GM19324 (cell line): ENCODE measurements around the gene MUC6.

ENCODE experiments used
- ATAC-seq: cut with Tn5 transposase; IDR thresholded peaks from one replicate; pipeline ENCODE4 v1.9.1; 2021; ENCODE audit warnings: mild to moderate bottlenecking, moderate library complexity; ENCODE audit not compliant: unreplicated experiment, low FRiP score

The MUC6 gene

GRCh38 chr11:1037506-1038055, 1.1 kb upstream of the MUC6 start:
- no peak for ATAC-seq

- no peak for ATAC-seq
These were observed 413 bp upstream of the MUC6 start for GRCh38 chr11:1036931-1037330.

- ATAC-seq, result no peak
These were observed 788 bp downstream of the MUC6 start for GRCh38 chr11:1035577-1036283.

- no peak for ATAC-seq
These were observed 1.8 kb downstream of the MUC6 start for GRCh38 chr11:1034456-1035295.

- no peak for ATAC-seq
These were observed 2.5 kb downstream of the MUC6 start for GRCh38 chr11:1034001-1034400.

- no peak for ATAC-seq
These were observed 3.3 kb downstream of the MUC6 start for GRCh38 chr11:1033016-1033798.

- ATAC-seq, result no peak
These were observed 4.1 kb downstream of the MUC6 start for GRCh38 chr11:1032310-1032891.

- no peak for ATAC-seq
These were observed 5.2 kb downstream of the MUC6 start for GRCh38 chr11:1031121-1031899.

- no peak for ATAC-seq
These were observed 6.0 kb downstream of the MUC6 start for GRCh38 chr11:1030556-1030955.

GRCh38 chr11:1030086-1030485, 6.4 kb downstream of the MUC6 start:
- ATAC-seq, result no peak

- ATAC-seq, result no peak
These were observed 6.9 kb downstream of the MUC6 start for GRCh38 chr11:1029654-1030053.

- no peak for ATAC-seq
These were observed 7.5 kb downstream of the MUC6 start for GRCh38 chr11:1029051-1029450.

- no peak for ATAC-seq
These were observed 7.9 kb downstream of the MUC6 start for GRCh38 chr11:1028616-1029015.

- no peak for ATAC-seq
These were observed 8.3 kb downstream of the MUC6 start for GRCh38 chr11:1028291-1028540.

GRCh38 chr11:1027483-1028290, 8.8 kb downstream of the MUC6 start:
- ATAC-seq, result no peak

- no peak for ATAC-seq
These were observed 9.7 kb downstream of the MUC6 start for GRCh38 chr11:1026641-1027482.

- ATAC-seq, result no peak
These were observed 10.4 kb downstream of the MUC6 start for GRCh38 chr11:1026163-1026450.

GRCh38 chr11:1025410-1026162, 10.9 kb downstream of the MUC6 start:
- ATAC-seq, result no peak
